ENCODE results near the gene CDKN2AIP. TPM values are rescaled to one million over a fixed set of nuclear protein-coding genes. Genes with fewer than 3 reads are reported as not detected.

The CDKN2AIP gene
- total and polyA plus RNA-seq, 2 donors (not counting 1 experiment from before 2014, with no cell fraction given) = 13.6 to 36.0 TPM

GRCh38 chr4:183435803-183436202 is 8.6 kb upstream of the CDKN2AIP start:
- WGBS (ENCODE audit: insufficient coverage) = 60% methylated on average over 1 of the region's 5 CpGs
- intact Hi-C loops (cut with micrococcal nuclease) = no loop called here
- Mint-ChIP-seq H3K9me3 (ENCODE audit: insufficient read depth) (no peaks in the 10 kb centered on the region), H3K4me1 (no peaks in the 10 kb centered on the region), H3K27me3 (peaks cover 11% of the 10 kb centered on the region), H3K4me3 (no peak overlapping the region), H3K27ac (no peak overlapping the region)
- no peak overlapping the region for H3K4me3 ChIP-seq (ENCODE audit: control extremely low read depth in 1 of 5, extremely low read depth in 1 of 5, insufficient read depth in 1 of 5, low read depth in 2 of 5, low read length in 4 of 5)
- no peaks in the 10 kb centered on the region for H3K79me2 ChIP-seq (ENCODE audit: control insufficient read depth, insufficient read depth, low read length)
- H4K20me1 ChIP-seq (ENCODE audit: control insufficient read depth, insufficient read depth, low read length, poor library complexity, severe bottlenecking) = no peaks in the 10 kb centered on the region
- DNase-seq = no peak
- no peak overlapping the region for H3K4me2 ChIP-seq (replicated peaks; ENCODE audit: low read depth, low read length, poor library complexity, severe bottlenecking)
- ATAC-seq (ENCODE audit: low read depth) = no peak
- TF ChIP-seq EZH2 (IDR thresholded peaks at IDR 0.05; ENCODE audit: borderline replicate concordance, insufficient read depth, low read depth, low read length, poor library complexity, severe bottlenecking) = no peak
- no peak for TF ChIP-seq CTCF (IDR thresholded peaks at IDR 0.05)
- POLR2A ChIA-PET = no interaction called here
- CTCF ChIA-PET = no interaction called here
- H2AFZ ChIP-seq (ENCODE audit: insufficient read depth, low read depth, low read length, poor library complexity, severe bottlenecking) = no peak overlapping the region
- no peaks in the 10 kb centered on the region for H3K36me3 ChIP-seq (replicated peaks in 1 of 2; ENCODE audit: control extremely low read depth in 1 of 2, control insufficient read depth in 1 of 2, extremely low read depth in 1 of 2, insufficient read depth in 2 of 2, low read length in 1 of 2)
- H3K9ac ChIP-seq (ENCODE audit: low read length) = no peak overlapping the region
- H3K27ac ChIP-seq (ENCODE audit: low read length in 2 of 2) = no peak overlapping the region
- no peaks in the 10 kb centered on the region for H3K4me1 ChIP-seq (ENCODE audit: control insufficient read depth in 2 of 2, insufficient read depth in 2 of 2, low read length in 2 of 2)
- no peaks in the 10 kb centered on the region for H3K9me3 ChIP-seq (ENCODE audit: control extremely low read depth in 1 of 3, control insufficient read depth in 2 of 3, insufficient read depth in 1 of 3, low read length in 2 of 3)
- peaks cover 0 to 4% (median 0%) of the 10 kb centered on the region in 4 experiments for H3K27me3 ChIP-seq (replicated peaks in 1 of 4; ENCODE audit: control extremely low read depth in 1 of 4, control insufficient read depth in 3 of 4, insufficient read depth in 4 of 4, low read length in 3 of 4)

DNA sequence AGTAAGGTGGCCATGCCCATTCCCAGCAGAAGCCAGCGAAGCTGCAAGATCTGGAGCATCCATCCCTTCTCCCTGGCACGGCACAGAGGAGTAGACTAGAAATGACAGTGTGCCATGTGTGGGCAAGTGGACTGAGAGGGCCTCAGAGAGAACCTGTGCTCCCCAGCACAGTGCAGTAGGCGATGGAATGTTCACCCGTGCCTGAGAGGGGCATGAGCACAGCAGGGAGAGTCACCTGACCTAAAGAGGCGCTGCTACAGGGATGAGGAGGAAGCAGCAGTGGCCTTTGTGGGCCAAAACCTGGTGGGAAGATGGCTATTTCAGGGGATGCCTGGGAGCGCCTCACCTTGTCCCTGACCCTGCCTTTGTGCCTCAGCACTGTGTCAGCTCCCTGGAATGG is 8.0 kb upstream of the CDKN2AIP start:
- intact Hi-C loops (cut with micrococcal nuclease) = no loop called here
- Histone ChIP-seq H3K27ac (ENCODE audit: low read length in 2 of 2) (no peak overlapping the region), H3K4me2 (replicated peaks; ENCODE audit: low read depth, low read length, poor library complexity, severe bottlenecking) (no peak overlapping the region), H3K27me3 (replicated peaks in 1 of 4; ENCODE audit: control extremely low read depth in 1 of 4, control insufficient read depth in 3 of 4, insufficient read depth in 4 of 4, low read length in 3 of 4) (peaks cover 0 to 4% (median 0%) of the 10 kb centered on the region in 4 experiments), H3K4me1 (ENCODE audit: control insufficient read depth in 2 of 2, insufficient read depth in 2 of 2, low read length in 2 of 2) (no peaks in the 10 kb centered on the region), H3K79me2 (ENCODE audit: control insufficient read depth, insufficient read depth, low read length) (no peaks in the 10 kb centered on the region), H4K20me1 (ENCODE audit: control insufficient read depth, insufficient read depth, low read length, poor library complexity, severe bottlenecking) (no peaks in the 10 kb centered on the region), H3K4me3 (ENCODE audit: control extremely low read depth in 1 of 5, extremely low read depth in 1 of 5, insufficient read depth in 1 of 5, low read depth in 2 of 5, low read length in 4 of 5) (no peak overlapping the region), H2AFZ (ENCODE audit: insufficient read depth, low read depth, low read length, poor library complexity, severe bottlenecking) (no peak overlapping the region), H3K9me3 (ENCODE audit: control extremely low read depth in 1 of 3, control insufficient read depth in 2 of 3, insufficient read depth in 1 of 3, low read length in 2 of 3) (no peaks in the 10 kb centered on the region), H3K36me3 (replicated peaks in 1 of 2; ENCODE audit: control extremely low read depth in 1 of 2, control insufficient read depth in 1 of 2, extremely low read depth in 1 of 2, insufficient read depth in 2 of 2, low read length in 1 of 2) (no peaks in the 10 kb centered on the region), H3K9ac (ENCODE audit: low read length) (no peak overlapping the region)
- TF ChIP-seq CTCF (IDR thresholded peaks at IDR 0.05) = no peak
- no peak for TF ChIP-seq EZH2 (IDR thresholded peaks at IDR 0.05; ENCODE audit: borderline replicate concordance, insufficient read depth, low read depth, low read length, poor library complexity, severe bottlenecking)
- 83% methylated on average over 6 of the region's 6 CpGs for WGBS (ENCODE audit: insufficient coverage)
- H3K9me3 Mint-ChIP-seq (ENCODE audit: insufficient read depth) = no peaks in the 10 kb centered on the region
- H3K4me3 Mint-ChIP-seq = no peak overlapping the region
- ChIA-PET POLR2A (no interaction called here), CTCF (no interaction called here)
- no peak overlapping the region for H3K27ac Mint-ChIP-seq
- H3K27me3 Mint-ChIP-seq = peaks cover 11% of the 10 kb centered on the region
- ATAC-seq (ENCODE audit: low read depth) = no peak
- no peak for DNase-seq
- H3K4me1 Mint-ChIP-seq = no peaks in the 10 kb centered on the region
